Stimulated activated naive CD4-positive, alpha-beta T cell (primary cell): ENCODE data around the gene ERCC1.

Experiments used
- DNase-seq, 6 experiments: peaks; one replicate each; lab custom pipeline; 2025; lab: John Stamatoyannopoulos, UW

The ERCC1 gene

GRCh38 chr19:45423589-45424190 lies at the start of gene ERCC1:
TSS of gene ERCC1 (minus strand) at chr19:45423917. CDS start at chr19:45423374, 543 bp downstream.
- peak in 5 of 6 experiments; percentile 37 to 84 (median 64) for DNase-seq

GRCh38 chr19:45473367-45473681 lies 49.6 kb upstream of the ERCC1 start:
- peak in 1 of 6 experiments; percentile 67 for DNase-seq

DNA sequence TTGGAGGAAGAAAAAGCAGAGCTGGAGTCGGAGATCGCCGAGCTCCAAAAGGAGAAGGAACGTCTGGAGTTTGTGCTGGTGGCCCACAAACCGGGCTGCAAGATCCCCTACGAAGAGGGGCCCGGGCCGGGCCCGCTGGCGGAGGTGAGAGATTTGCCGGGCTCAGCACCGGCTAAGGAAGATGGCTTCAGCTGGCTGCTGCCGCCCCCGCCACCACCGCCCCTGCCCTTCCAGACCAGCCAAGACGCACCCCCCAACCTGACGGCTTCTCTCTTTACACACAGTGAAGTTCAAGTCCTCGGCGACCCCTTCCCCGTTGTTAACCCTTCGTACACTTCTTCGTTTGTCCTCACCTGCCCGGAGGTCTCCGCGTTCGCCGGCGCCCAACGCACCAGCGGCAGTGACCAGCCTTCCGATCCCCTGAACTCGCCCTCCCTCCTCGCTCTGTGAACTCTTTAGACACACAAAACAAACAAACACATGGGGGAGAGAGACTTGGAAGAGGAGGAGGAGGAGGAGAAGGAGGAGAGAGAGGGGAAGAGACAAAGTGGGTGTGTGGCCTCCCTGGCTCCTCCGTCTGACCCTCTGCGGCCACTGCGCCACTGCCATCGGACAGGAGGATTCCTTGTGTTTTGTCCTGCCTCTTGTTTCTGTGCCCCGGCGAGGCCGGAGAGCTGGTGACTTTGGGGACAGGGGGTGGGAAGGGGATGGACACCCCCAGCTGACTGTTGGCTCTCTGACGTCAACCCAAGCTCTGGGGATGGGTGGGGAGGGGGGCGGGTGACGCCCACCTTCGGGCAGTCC lies 49.0 kb upstream of the ERCC1 start:
- peak in 4 of 6 experiments; percentile 43 to 66 (median 64) for DNase-seq

- DNase-seq = peak in 3 of 6 experiments; percentile 43 to 51 (median 48)
Measured at GRCh38 chr19:45471931-45472562, 48.3 kb upstream of the ERCC1 start.

GRCh38 chr19:45471111-45471930 lies 47.6 kb upstream of the ERCC1 start:
- DNase-seq = peak in 3 of 6 experiments; percentile 16 to 44 (median 20)

DNA sequence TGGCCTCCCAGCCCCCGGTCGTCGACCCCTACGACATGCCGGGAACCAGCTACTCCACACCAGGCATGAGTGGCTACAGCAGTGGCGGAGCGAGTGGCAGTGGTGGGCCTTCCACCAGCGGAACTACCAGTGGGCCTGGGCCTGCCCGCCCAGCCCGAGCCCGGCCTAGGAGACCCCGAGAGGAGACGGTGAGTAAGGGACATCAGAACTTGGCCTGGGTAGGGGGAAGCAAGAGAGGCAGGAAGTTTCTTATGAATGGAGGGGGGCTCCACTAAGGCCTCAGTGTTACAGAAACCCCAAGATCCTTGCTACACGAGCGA lies 47.0 kb upstream of the ERCC1 start:
- peak in 2 of 6 experiments; percentile 47 to 51 for DNase-seq

DNA sequence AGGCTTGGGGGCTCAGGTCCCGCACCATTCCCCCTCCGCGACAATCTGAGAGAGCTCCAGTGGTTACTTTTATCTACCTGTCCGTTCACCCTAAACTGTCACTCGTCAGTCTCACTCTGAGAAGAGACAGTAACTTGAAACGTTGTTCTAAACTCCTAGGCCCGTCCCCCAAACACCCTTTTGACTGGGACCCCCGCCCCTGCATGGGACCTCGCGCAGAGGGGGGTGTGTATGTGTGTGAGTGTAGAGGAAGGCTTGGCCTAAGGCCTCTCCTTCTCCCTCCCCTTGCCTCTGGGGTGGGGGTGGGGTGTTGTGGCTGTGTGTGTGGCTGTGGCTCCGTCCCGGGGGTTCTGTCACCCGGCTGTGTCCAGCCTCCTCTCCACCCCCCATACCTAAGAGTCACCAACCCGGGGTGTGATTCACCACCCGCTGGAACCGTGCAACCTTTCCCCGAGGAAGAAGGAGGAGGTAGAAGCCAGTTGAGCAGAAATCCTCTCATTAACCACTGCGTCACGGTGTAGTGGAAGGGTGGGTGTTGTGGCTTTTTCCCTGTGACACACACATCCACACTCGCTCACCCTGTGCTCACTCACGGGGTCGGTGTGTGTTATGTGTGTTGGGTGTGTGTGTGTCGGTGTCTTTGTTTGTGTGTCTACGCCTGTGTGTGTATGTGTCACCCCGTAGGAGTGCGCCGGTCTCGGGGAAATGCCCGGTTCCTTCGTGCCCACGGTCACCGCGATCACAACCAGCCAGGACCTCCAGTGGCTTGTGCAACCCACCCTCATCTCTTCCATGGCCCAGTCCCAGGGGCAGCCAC lies 46.4 kb upstream of the ERCC1 start:
- DNase-seq = peak in 4 of 6 experiments; percentile 40 to 66 (median 54)

GRCh38 chr19:45469132-45469944 lies 45.6 kb upstream of the ERCC1 start:
- DNase-seq = peak; percentile 73 to 98 (median 91)

DNA sequence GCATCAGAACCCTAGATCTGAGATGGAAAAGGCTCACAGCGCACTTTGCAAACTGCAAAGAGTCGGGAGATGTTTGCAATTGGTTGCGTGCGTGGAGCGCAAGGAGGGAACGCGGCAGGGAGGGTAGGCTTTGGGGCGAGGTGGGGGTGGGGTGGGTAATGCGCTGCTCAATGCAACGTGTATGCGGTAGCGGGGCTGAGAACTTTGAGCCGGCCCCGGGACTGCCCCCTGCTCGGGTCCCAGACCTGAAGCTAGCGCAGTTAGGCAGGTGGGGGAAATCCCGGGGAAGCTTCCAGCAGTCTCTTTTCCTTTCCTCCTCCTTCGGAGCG lies 45.0 kb upstream of the ERCC1 start:
- DNase-seq = peak in 2 of 6 experiments; percentile 66 to 96

DNA sequence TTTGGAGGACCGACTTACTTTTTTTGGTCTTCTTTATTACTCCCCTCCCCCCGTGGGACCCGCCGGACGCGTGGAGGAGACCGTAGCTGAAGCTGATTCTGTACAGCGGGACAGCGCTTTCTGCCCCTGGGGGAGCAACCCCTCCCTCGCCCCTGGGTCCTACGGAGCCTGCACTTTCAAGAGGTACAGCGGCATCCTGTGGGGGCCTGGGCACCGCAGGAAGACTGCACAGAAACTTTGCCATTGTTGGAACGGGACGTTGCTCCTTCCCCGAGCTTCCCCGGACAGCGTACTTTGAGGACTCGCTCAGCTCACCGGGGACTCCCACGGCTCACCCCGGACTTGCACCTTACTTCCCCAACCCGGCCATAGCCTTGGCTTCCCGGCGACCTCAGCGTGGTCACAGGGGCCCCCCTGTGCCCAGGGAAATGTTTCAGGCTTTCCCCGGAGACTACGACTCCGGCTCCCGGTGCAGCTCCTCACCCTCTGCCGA lies 44.5 kb upstream of the ERCC1 start:
- peak in 3 of 6 experiments; percentile 61 to 77 (median 66) for DNase-seq

DNA sequence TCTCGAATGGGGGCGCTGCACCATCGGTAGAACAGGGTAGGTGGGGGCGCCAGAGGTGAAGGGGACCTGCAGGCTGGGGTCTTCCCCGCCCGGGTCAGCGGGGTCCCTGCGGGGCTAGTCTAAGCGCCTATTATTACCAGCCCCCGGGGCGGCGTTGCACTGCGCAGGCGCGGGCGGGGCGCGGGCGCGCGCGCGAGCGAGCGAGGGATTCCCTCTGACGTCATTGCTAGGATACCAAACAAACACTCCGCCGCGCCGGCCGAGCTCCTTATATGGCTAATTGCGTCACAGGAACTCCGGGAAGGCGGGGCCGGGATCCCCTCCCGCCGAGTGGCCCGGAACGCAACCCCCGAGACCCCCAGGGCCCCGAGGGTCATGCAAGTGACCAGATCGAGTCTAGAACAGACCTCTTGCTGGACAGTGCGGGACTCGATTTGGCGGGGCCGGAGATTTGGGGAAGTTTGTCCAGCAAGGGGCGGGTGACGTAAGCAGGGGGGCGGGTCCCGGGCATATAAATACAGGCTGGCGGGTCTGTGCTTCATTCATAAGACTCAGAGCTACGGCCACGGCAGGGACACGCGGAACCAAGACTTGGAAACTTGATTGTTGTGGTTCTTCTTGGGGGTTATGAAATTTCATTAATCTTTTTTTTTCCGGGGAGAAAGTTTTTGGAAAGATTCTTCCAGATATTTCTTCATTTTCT lies 43.9 kb upstream of the ERCC1 start, which contains the start of gene FOSB:
Gene FOSB (plus strand): TSS at position 541 of the 703 bp plus-strand sequence. CDS start 591 bp downstream, outside the sequence.
- DNase-seq = peak; percentile 93 to 100 (median 97)

DNA sequence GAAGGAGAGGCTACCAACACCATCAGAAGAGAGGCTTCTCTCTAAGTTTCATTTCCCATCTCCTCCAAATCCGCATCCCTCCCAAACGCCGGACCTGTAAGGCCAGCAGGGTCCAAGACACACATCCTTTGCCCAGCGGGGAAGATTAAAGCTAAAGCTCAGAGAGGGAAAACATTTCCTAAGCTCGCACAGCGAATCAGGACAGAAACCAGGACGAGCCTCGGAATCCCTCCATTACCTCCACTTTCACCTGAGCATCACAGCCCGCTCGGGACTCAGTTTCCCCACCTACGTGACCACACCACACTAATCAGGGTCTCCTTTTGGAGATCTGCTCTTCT lies 43.4 kb upstream of the ERCC1 start:
- no peak for DNase-seq

DNA sequence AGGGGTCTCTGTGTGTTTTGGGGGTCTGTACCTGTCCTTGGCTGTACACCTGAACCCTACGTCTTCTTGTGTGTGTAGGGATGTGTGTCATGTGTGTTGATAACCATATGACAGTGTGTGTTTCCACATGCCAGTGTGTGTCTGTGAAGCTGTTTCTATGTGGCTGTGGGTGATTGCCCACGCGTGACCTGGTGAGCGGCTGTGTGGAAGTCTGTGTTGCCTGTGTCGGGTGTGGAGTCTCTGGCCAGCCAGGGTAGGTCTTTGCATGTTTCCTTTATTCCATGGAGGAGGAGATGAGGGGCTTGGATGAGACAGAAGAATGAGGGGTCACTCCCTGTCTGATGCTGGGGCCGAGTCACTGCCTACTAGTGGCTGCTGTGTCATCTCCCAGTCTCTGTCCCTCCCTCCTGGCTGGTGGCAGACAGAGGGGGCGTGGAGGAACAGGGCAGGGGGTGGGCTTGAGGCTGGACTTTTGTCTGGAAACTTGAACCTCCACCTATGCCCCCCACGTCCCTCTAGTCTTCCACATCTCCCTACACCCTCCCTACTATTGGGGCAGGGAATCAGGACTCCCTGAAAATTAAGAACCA lies 41.2 kb upstream of the ERCC1 start:
- DNase-seq = no peak

GRCh38 chr19:45464274-45464673 lies 40.6 kb upstream of the ERCC1 start:
- DNase-seq = no peak

DNA sequence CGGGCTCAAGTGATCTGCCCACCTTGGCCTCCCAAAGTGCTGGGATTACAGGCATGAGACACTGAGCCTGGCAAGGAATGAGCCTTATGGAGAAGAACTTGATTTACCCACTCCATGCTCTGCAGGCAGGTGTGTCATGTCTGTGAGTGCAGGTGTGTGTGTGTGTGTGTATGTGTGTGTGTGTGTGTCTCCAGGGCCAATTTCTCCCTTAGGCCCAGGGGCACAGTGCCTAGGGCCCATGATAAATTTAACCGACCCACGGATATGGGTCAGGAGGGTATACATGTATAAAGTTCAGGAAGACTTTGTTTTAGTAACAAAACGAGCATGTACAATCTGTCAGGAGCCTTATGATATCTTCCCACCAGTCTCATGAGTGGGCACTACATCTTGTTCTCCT lies 39.5 kb upstream of the ERCC1 start:
- no peak for DNase-seq

GRCh38 chr19:45462174-45462573 lies 38.5 kb upstream of the ERCC1 start:
- DNase-seq = no peak

GRCh38 chr19:45460807-45461347 lies 37.2 kb upstream of the ERCC1 start:
- DNase-seq = no peak

DNA sequence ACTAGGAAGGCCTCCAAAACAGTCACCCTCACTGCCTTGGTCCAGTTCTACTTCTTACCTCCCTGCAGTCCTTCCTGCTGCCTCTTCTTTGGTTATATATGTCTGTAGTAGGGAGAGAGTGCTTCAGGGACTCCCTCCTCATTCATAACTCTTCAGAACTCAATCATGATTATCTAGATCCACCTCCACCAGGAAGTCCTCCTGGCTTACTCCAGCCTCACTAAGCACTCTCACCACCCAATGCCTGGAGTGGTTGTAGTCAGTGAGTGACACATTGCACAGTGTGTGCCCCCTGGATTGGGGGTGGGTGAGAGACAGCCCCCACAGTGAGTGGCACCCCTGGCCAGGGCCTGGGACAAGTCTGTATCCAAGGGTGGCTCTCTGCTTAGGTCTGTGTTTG lies 34.1 kb upstream of the ERCC1 start:
- no peak for DNase-seq

DNA sequence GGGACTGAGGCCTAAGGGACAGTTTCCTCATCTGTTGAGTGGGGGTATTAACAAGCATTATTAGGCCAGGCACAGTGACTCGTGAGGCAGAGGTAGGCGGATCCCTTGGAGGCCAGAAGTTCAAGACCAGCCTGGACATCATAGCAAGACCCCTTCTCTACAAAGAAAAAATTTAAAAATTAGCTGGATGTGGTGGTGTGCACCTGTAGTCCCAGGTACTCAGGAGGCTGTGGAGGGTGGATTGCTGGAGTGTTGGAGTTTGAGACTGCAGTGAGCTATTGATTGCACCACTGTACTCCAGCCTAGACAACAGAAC lies 32.7 kb upstream of the ERCC1 start:
- no peak for DNase-seq
